Mesenchymal stem cell (in vitro differentiated cells and primary cell): ENCODE measurements around the gene ALG12.

Source experiments
- DNase-seq: peaks from one replicate; pipeline ENCODE4 v3.0.0-alpha.2; 2013
- H2AFZ ChIP-seq: one replicate; pipeline ENCODE4 v1.6.1; 2013; ENCODE audit warnings: low read depth, mild to moderate bottlenecking, control low read depth, inconsistent platforms, low read length, moderate library complexity
- H2AK5ac ChIP-seq: 2 replicates; pipeline ENCODE4 v1.6.1; 2013; ENCODE audit warnings: low read length, moderate library complexity, mild to moderate bottlenecking, inconsistent platforms; ENCODE audit not compliant: severe bottlenecking
- H2BK120ac ChIP-seq: one replicate; pipeline ENCODE4 v1.6.1; 2013; ENCODE audit warnings: low read depth, mild to moderate bottlenecking, inconsistent platforms, low read length, moderate library complexity
- H2BK12ac ChIP-seq, 2 experiments: one replicate each; pipeline ENCODE4 v1.6.1; 2013; ENCODE audit warnings: inconsistent platforms in 2 of 2, low read length in 2 of 2, mild to moderate bottlenecking in 2 of 2, moderate library complexity in 2 of 2, control low read depth in 1 of 2
- H2BK15ac ChIP-seq: one replicate; pipeline ENCODE4 v1.6.1; 2013; ENCODE audit warnings: mild to moderate bottlenecking, low read depth, inconsistent platforms; ENCODE audit not compliant: poor library complexity, severe bottlenecking
- H2BK5ac ChIP-seq: 2 replicates; pipeline ENCODE4 v1.6.1; 2013; ENCODE audit warnings: low read depth, mild to moderate bottlenecking, low read length, control low read depth, inconsistent platforms; ENCODE audit not compliant: poor library complexity, severe bottlenecking
- H3K14ac ChIP-seq, 2 experiments: one replicate each; pipeline ENCODE4 v1.6.1; 2013; ENCODE audit warnings: inconsistent platforms in 2 of 2, low read length in 2 of 2, control low read depth in 1 of 2, mild to moderate bottlenecking in 1 of 2, moderate library complexity in 1 of 2
- H3K18ac ChIP-seq, 2 experiments: one replicate each; pipeline ENCODE4 v1.6.1; 2013; ENCODE audit warnings: inconsistent platforms in 2 of 2, low read length in 2 of 2, control low read depth in 1 of 2, low read depth in 1 of 2, mild to moderate bottlenecking in 1 of 2
- H3K23ac ChIP-seq, 2 experiments: one replicate each; pipeline ENCODE4 v1.6.1; 2013; ENCODE audit warnings: inconsistent platforms in 2 of 2, low read length in 2 of 2, mild to moderate bottlenecking in 2 of 2, moderate library complexity in 2 of 2, control low read depth in 1 of 2
- H3K27ac ChIP-seq: 2 replicates; pipeline ENCODE4 v1.5.1; 2013; ENCODE audit warnings: mild to moderate bottlenecking, moderate library complexity, low read length, control low read depth, inconsistent platforms; ENCODE audit not compliant: poor library complexity, severe bottlenecking
- H3K27me3 ChIP-seq, 2 experiments: 2 replicates each; pipeline versions ENCODE4 v1.6.1 to v1.7.0; 2013; ENCODE audit warnings: low read length in 2 of 2, mild to moderate bottlenecking in 2 of 2, moderate library complexity in 2 of 2, control low read depth in 1 of 2, inconsistent platforms in 1 of 2; ENCODE audit not compliant: control insufficient read depth in 1 of 2, insufficient read depth in 1 of 2
- H3K36me3 ChIP-seq, 2 experiments: 2 replicates each; pipeline versions ENCODE4 v1.6.1 to v1.7.0; 2013; ENCODE audit warnings: low read length in 2 of 2, control low read depth in 1 of 2, inconsistent platforms in 1 of 2, low read depth in 1 of 2, mild to moderate bottlenecking in 1 of 2; ENCODE audit not compliant: insufficient read depth in 2 of 2, control insufficient read depth in 1 of 2
- H3K4ac ChIP-seq, 2 experiments: one replicate each; pipeline ENCODE4 v1.6.1; 2013; ENCODE audit warnings: inconsistent platforms in 2 of 2, low read length in 2 of 2, mild to moderate bottlenecking in 2 of 2, moderate library complexity in 2 of 2, control low read depth in 1 of 2, low read depth in 1 of 2
- H3K4me1 ChIP-seq: 2 replicates; pipeline ENCODE4 v1.6.1; 2013; ENCODE audit warnings: low read depth, low read length, control low read depth; ENCODE audit not compliant: control insufficient read depth, insufficient read depth
- H3K4me2 ChIP-seq: 2 replicates; pipeline ENCODE4 v1.6.1; 2013; ENCODE audit warnings: low read length, mild to moderate bottlenecking, inconsistent platforms; ENCODE audit not compliant: poor library complexity, severe bottlenecking
- H3K4me3 ChIP-seq, 2 experiments: 2 replicates each; pipeline versions ENCODE4 v1.5.1 to v1.7.0; 2013; ENCODE audit warnings: low read length in 2 of 2, mild to moderate bottlenecking in 2 of 2, control low read depth in 1 of 2, low read depth in 1 of 2; ENCODE audit not compliant: insufficient read depth in 1 of 2
- H3K79me1 ChIP-seq: replicated peaks from 2 replicates; pipeline ENCODE4 v1.6.1; 2013; ENCODE audit warnings: mild to moderate bottlenecking, control low read depth, low read length, inconsistent platforms; ENCODE audit not compliant: poor library complexity, severe bottlenecking
- H3K9ac ChIP-seq: 2 replicates; pipeline ENCODE4 v1.7.0; 2013; ENCODE audit warnings: mild to moderate bottlenecking, low read length, moderate library complexity
- H3K9me3 ChIP-seq: 2 replicates; pipeline ENCODE4 v1.7.0; 2013; ENCODE audit warnings: mild to moderate bottlenecking, low read length; ENCODE audit not compliant: control insufficient read depth
- H4K8ac ChIP-seq: one replicate; pipeline ENCODE4 v1.6.1; 2013; ENCODE audit warnings: inconsistent platforms, mild to moderate bottlenecking, low read length, moderate library complexity
- H4K91ac ChIP-seq: one replicate; pipeline ENCODE4 v1.6.1; 2013; ENCODE audit warnings: mild to moderate bottlenecking, low read length, inconsistent platforms
- WGBS: methylation state at CpG from one replicate; pipeline ENCODE4 v1.1.7; 2013; ENCODE audit warnings: mixed read lengths; 5-methylcytosine and 5-hydroxymethylcytosine counted together

ALG12 gene

DNA sequence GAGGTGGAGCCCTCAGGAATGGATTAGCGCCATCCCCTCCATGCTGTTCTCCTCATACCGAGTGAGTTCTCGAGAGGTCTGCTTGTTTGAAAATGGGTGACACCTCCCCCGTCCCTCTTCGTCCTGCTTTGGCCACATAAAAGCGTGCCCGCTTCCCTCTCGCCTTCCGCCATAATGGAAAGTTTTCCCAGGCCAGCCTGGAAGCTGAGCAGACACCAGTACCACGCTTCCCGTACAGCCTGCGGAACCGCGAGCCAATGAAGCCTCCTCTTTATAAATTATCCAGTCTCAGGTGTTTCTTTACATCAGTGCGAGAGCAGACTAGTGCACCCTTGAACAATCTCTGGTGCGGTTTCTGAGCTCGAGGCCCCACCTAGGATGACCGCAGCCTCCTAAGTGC lies 12.8 kb downstream of the ALG12 start:
- H4K8ac ChIP-seq: no peak overlapping the region
- H3K9ac ChIP-seq: no peak overlapping the region
- no peaks in the 10 kb centered on the region for H3K27me3 ChIP-seq
- DNase-seq: no peak
- H3K36me3 ChIP-seq: peaks cover 57 to 85% of the 10 kb centered on the region in 2 experiments
- no peaks in the 10 kb centered on the region for H3K9me3 ChIP-seq
- no peak overlapping the region for H2AK5ac ChIP-seq
- H4K91ac ChIP-seq: no peak overlapping the region
- H2BK12ac ChIP-seq: no peak overlapping the region
- H3K23ac ChIP-seq: no peak overlapping the region
- H3K4me3 ChIP-seq: no peak overlapping the region
- no peak overlapping the region for H3K18ac ChIP-seq
- H3K79me1 ChIP-seq: peaks cover 23% of the 10 kb centered on the region
- H3K4me1 ChIP-seq: peaks cover 2% of the 10 kb centered on the region
- no peak overlapping the region for H3K14ac ChIP-seq
- H3K4me2 ChIP-seq: no peak overlapping the region
- no peak overlapping the region for H3K27ac ChIP-seq
- no peak overlapping the region for H2AFZ ChIP-seq
- H2BK120ac ChIP-seq: no peak overlapping the region
- H2BK15ac ChIP-seq: no peak overlapping the region
- 96% methylated on average over 18 of the region's 18 CpGs for WGBS
- H2BK5ac ChIP-seq: no peak overlapping the region
- H3K4ac ChIP-seq: no peak overlapping the region

GRCh38 chr22:49904040-49904369 lies 14.2 kb downstream of the ALG12 start:
- 95% methylated on average over 11 of the region's 11 CpGs for WGBS
- H4K8ac ChIP-seq: no peak overlapping the region
- no peak overlapping the region for H3K9ac ChIP-seq

DNA sequence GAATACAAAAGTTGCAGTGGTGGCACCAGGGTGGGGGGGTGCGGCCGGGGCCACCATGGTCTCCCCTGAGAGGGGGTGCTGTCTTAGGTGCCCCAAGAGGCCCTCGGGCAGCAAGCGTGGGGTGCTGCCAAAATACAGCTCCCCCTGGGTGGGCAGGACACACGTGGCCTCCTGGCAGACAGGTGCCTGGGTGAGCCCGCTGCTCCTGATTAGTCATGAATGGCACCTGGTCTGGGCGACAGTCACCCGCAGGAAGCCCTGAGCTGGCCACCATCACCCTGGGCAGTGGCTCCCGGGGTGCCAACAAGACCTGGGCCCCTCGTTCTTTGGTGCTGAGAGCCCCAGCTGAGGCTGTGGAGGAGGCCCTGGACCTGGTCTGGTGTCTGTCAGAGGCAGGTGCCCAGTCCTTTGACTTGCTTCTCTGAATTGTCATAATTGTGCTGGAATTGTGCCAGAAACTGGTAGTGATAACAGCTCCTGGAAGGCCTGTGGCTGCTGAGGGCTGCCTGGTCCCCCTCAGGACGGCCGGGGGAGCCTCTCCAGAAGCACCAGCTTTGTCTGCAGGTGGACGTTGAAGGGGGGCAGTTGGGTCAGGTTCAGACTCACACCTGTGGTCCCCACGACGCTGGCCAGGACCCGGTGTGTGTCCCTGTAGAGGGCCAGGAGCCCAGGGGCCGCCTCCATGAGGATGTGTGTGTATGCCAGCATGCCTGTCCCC lies 14.8 kb downstream of the ALG12 start:
- Histone ChIP-seq H3K27ac (no peak overlapping the region), H3K14ac (no peak overlapping the region), H3K23ac (no peak overlapping the region), H4K91ac (no peak overlapping the region), H2BK5ac (no peak overlapping the region), H4K8ac (no peak overlapping the region), H3K4me3 (no peak overlapping the region), H3K27me3 (no peaks in the 10 kb centered on the region), H3K9me3 (no peaks in the 10 kb centered on the region), H3K36me3 (peaks cover 59 to 78% of the 10 kb centered on the region in 2 experiments), H3K4me2 (no peak overlapping the region), H3K4ac (no peak overlapping the region), H2BK120ac (no peak overlapping the region), H2AK5ac (no peak overlapping the region), H2BK12ac (no peak overlapping the region), H3K18ac (no peak overlapping the region), H2BK15ac (no peak overlapping the region), H3K4me1 (peaks cover 2% of the 10 kb centered on the region), H3K9ac (no peak overlapping the region), H3K79me1 (peaks cover 22% of the 10 kb centered on the region), H2AFZ (no peak overlapping the region)
- DNase-seq: no peak
- WGBS: 90% methylated on average over 17 of the region's 17 CpGs

More at GRCh38 chr22:49904040-49904369, 14.2 kb downstream of the ALG12 start:
- H3K14ac ChIP-seq: no peak overlapping the region
- no peaks in the 10 kb centered on the region for H3K9me3 ChIP-seq
- peaks cover 2% of the 10 kb centered on the region for H3K4me1 ChIP-seq
- H3K79me1 ChIP-seq: peaks cover 22% of the 10 kb centered on the region
- no peak overlapping the region for H3K18ac ChIP-seq
- H3K4me2 ChIP-seq: no peak overlapping the region
- no peak overlapping the region for H2BK12ac ChIP-seq
- H2BK120ac ChIP-seq: no peak overlapping the region
- no peak overlapping the region for H2BK15ac ChIP-seq
- H3K27ac ChIP-seq: no peak overlapping the region
- peaks cover 62 to 81% of the 10 kb centered on the region in 2 experiments for H3K36me3 ChIP-seq
- H3K4me3 ChIP-seq: peak overlapping the region in 1 of 2 experiments; percentile 20
- H3K4ac ChIP-seq: no peak overlapping the region
- H2AFZ ChIP-seq: no peak overlapping the region
- H2BK5ac ChIP-seq: no peak overlapping the region
- H3K23ac ChIP-seq: no peak overlapping the region
- no peaks in the 10 kb centered on the region for H3K27me3 ChIP-seq
- DNase-seq: no peak
- no peak overlapping the region for H4K91ac ChIP-seq
- no peak overlapping the region for H2AK5ac ChIP-seq

- Histone ChIP-seq H3K4ac (no peak overlapping the region), H4K8ac (no peak overlapping the region), H3K79me1 (peaks cover 16% of the 10 kb centered on the region), H3K4me1 (peaks cover 2% of the 10 kb centered on the region), H2BK15ac (no peak overlapping the region), H3K4me3 (no peak overlapping the region), H3K23ac (no peak overlapping the region), H3K18ac (no peak overlapping the region), H3K27ac (no peak overlapping the region), H2BK12ac (no peak overlapping the region), H2BK120ac (no peak overlapping the region), H3K27me3 (no peaks in the 10 kb centered on the region), H3K9me3 (no peaks in the 10 kb centered on the region), H2AFZ (no peak overlapping the region), H3K4me2 (no peak overlapping the region), H2AK5ac (no peak overlapping the region), H3K9ac (no peak overlapping the region), H2BK5ac (no peak overlapping the region), H4K91ac (no peak overlapping the region), H3K14ac (no peak overlapping the region), H3K36me3 (peaks cover 56 to 66% of the 10 kb centered on the region in 2 experiments)
- no peak for DNase-seq
- WGBS: 97% methylated on average over 11 of the region's 11 CpGs
Measured at GRCh38 chr22:49901457-49901856, 16.8 kb downstream of the ALG12 start.
